ENCODE data around the gene TREX2. TPM values are rescaled to one million over a fixed set of nuclear protein-coding genes. Genes with fewer than 3 reads are reported as not detected.

TREX2 gene
- polyA plus RNA-seq, 1 donor (not counting 4 experiments of a cell fraction or from before 2014, with no cell fraction given): 0.31 TPM

DNA sequence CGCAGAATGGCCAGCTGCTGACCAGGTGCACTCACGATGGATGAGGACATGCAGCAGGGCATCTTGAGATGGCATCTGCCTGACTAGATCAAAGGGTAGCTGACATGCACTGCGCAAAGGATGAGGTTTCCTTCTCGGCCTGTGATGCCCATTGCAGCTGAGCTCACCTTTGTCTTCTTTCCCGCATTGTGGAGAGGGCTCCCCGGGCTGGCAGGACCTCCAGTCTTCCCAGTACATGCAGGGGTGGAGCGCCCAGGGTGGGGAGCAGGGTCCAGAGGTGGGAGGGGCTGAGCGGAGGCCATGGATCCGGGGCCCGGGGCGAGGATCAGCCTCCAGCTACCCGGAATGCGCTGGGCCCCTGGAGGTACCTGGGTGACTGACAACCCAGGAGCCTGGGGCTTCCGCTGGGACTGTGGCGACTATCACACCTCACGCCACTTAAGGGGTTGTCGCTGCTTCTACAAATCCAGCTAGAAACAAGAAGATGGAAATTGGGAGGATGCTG, 12.0 kb downstream of the TREX2 start:
- Histone ChIP-seq H3K9ac (ENCODE audit: control insufficient read depth, extremely low read depth, insufficient read depth, low read length) (no peak overlapping the region), H3K79me2 (ENCODE audit: control insufficient read depth, insufficient read depth, low read length) (no peaks in the 10 kb centered on the region), H3K4me3 (ENCODE audit: control insufficient read depth in 2 of 3, extremely low read depth in 1 of 3, insufficient read depth in 2 of 3, low read depth in 1 of 3, low read length in 3 of 3) (no peak overlapping the region), H3K27me3 (ENCODE audit: control insufficient read depth, extremely low read depth, insufficient read depth, low read length) (no peaks in the 10 kb centered on the region), H3K9me3 (ENCODE audit: control insufficient read depth, low read depth, low read length) (no peaks in the 10 kb centered on the region), H3K27ac (ENCODE audit: control insufficient read depth, insufficient read depth, low read length) (no peak overlapping the region), H3K4me2 (ENCODE audit: control insufficient read depth, extremely low read depth, insufficient read depth, low read depth, low read length) (no peak overlapping the region), H3K4me1 (ENCODE audit: control insufficient read depth, extremely low read depth, insufficient read depth, low read length) (no peaks in the 10 kb centered on the region), H2AFZ (ENCODE audit: control insufficient read depth, low read length) (no peak overlapping the region), H3K36me3 (ENCODE audit: control insufficient read depth in 2 of 2, extremely low read depth in 1 of 2, insufficient read depth in 2 of 2, low read length in 2 of 2) (no peaks in the 10 kb centered on the region), H3K9me1 (ENCODE audit: control insufficient read depth, extremely low read depth, insufficient read depth, low read length) (no peaks in the 10 kb centered on the region), H4K20me1 (ENCODE audit: control insufficient read depth, extremely low read depth, insufficient read depth, low read length) (no peaks in the 10 kb centered on the region)
- TF ChIP-seq, protein P1, sequence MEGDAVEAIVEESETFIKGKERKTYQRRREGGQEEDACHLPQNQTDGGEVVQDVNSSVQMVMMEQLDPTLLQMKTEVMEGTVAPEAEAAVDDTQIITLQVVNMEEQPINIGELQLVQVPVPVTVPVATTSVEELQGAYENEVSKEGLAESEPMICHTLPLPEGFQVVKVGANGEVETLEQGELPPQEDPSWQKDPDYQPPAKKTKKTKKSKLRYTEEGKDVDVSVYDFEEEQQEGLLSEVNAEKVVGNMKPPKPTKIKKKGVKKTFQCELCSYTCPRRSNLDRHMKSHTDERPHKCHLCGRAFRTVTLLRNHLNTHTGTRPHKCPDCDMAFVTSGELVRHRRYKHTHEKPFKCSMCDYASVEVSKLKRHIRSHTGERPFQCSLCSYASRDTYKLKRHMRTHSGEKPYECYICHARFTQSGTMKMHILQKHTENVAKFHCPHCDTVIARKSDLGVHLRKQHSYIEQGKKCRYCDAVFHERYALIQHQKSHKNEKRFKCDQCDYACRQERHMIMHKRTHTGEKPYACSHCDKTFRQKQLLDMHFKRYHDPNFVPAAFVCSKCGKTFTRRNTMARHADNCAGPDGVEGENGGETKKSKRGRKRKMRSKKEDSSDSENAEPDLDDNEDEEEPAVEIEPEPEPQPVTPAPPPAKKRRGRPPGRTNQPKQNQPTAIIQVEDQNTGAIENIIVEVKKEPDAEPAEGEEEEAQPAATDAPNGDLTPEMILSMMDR (optimal IDR thresholded peaks at IDR 0.05 in 1 of 3, IDR thresholded peaks at IDR 0.05 in 1 of 3, conservative IDR thresholded peaks at IDR 0.05 in 1 of 3; ENCODE audit: extremely low read depth in 1 of 3, insufficient read depth in 2 of 3, low read length in 3 of 3): no peak
- no peak for TF ChIP-seq EZH2 (IDR thresholded peaks at IDR 0.05; ENCODE audit: low read length)
- dilution Hi-C loops (cut with MboI; ENCODE audit: extremely low pct_ligation_motif_present, low sequenced_read_pairs): no loop called here
- DNase-seq (ENCODE audit: low read depth, low spot score): no peak
- no peak for FAIRE-seq

DNA sequence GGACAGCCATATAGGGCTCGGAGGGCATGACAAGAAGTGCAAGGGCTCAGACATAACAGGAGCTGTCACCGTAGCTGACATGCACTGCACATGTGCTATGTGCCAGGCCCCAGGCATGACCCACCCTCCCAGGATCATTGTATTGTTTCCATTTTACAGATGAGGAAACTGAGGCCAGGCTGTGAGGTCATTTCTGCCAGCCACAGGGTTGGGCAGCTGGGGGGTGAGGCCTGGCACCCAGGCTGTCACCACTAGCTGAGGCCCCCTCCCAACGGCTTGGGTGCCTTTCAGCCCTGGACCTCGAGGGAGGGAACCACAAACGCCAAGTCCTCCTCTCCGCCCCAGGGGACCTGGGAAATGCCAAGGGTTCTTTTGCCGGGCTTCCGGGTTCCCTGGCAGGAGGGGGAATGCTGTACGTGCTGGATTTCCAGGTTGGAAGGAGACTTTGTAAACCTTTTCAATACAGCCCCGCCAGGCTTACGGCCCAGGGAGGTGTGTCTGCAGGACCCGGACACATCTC, 12.6 kb downstream of the TREX2 start:
- Histone ChIP-seq H3K9me1 (ENCODE audit: control insufficient read depth, extremely low read depth, insufficient read depth, low read length) (no peaks in the 10 kb centered on the region), H3K9ac (ENCODE audit: control insufficient read depth, extremely low read depth, insufficient read depth, low read length) (no peak overlapping the region), H3K36me3 (ENCODE audit: control insufficient read depth in 2 of 2, extremely low read depth in 1 of 2, insufficient read depth in 2 of 2, low read length in 2 of 2) (no peaks in the 10 kb centered on the region), H4K20me1 (ENCODE audit: control insufficient read depth, extremely low read depth, insufficient read depth, low read length) (no peaks in the 10 kb centered on the region), H3K79me2 (ENCODE audit: control insufficient read depth, insufficient read depth, low read length) (no peaks in the 10 kb centered on the region), H3K4me1 (ENCODE audit: control insufficient read depth, extremely low read depth, insufficient read depth, low read length) (no peaks in the 10 kb centered on the region), H3K4me3 (ENCODE audit: control insufficient read depth in 2 of 3, extremely low read depth in 1 of 3, insufficient read depth in 2 of 3, low read depth in 1 of 3, low read length in 3 of 3) (no peak overlapping the region), H2AFZ (ENCODE audit: control insufficient read depth, low read length) (no peak overlapping the region), H3K9me3 (ENCODE audit: control insufficient read depth, low read depth, low read length) (no peaks in the 10 kb centered on the region), H3K4me2 (ENCODE audit: control insufficient read depth, extremely low read depth, insufficient read depth, low read depth, low read length) (no peak overlapping the region), H3K27me3 (ENCODE audit: control insufficient read depth, extremely low read depth, insufficient read depth, low read length) (no peaks in the 10 kb centered on the region), H3K27ac (ENCODE audit: control insufficient read depth, insufficient read depth, low read length) (no peak overlapping the region)
- TF ChIP-seq, protein P1 (optimal IDR thresholded peaks at IDR 0.05 in 1 of 3, IDR thresholded peaks at IDR 0.05 in 1 of 3, conservative IDR thresholded peaks at IDR 0.05 in 1 of 3; ENCODE audit: extremely low read depth in 1 of 3, insufficient read depth in 2 of 3, low read length in 3 of 3): no peak
- TF ChIP-seq EZH2 (IDR thresholded peaks at IDR 0.05; ENCODE audit: low read length): no peak
- DNase-seq (ENCODE audit: low read depth, low spot score): no peak
- dilution Hi-C loops (cut with MboI; ENCODE audit: extremely low pct_ligation_motif_present, low sequenced_read_pairs): no loop called here
- no peak for FAIRE-seq
